ENCODE data around the gene NAT8L. TPM values are rescaled to one million over a fixed set of nuclear protein-coding genes. Genes with fewer than 3 reads are reported as not detected.

The NAT8L gene
- total and polyA plus RNA-seq, 2 donors (not counting 1 experiment from before 2014, with no cell fraction given): 0.03 to 0.25 TPM

GRCh38 chr4:2054217-2054616 is 4.9 kb upstream of the NAT8L start:
- H3K27ac Mint-ChIP-seq: no peak overlapping the region
- H3K4me3 Mint-ChIP-seq: no peak overlapping the region
- H3K9me3 ChIP-seq (ENCODE audit: control extremely low read depth in 1 of 3, control insufficient read depth in 2 of 3, insufficient read depth in 1 of 3, low read length in 2 of 3): no peaks in the 10 kb centered on the region
- no peak for TF ChIP-seq EZH2 (IDR thresholded peaks at IDR 0.05; ENCODE audit: borderline replicate concordance, insufficient read depth, low read depth, low read length, poor library complexity, severe bottlenecking)
- TF ChIP-seq, protein P1, sequence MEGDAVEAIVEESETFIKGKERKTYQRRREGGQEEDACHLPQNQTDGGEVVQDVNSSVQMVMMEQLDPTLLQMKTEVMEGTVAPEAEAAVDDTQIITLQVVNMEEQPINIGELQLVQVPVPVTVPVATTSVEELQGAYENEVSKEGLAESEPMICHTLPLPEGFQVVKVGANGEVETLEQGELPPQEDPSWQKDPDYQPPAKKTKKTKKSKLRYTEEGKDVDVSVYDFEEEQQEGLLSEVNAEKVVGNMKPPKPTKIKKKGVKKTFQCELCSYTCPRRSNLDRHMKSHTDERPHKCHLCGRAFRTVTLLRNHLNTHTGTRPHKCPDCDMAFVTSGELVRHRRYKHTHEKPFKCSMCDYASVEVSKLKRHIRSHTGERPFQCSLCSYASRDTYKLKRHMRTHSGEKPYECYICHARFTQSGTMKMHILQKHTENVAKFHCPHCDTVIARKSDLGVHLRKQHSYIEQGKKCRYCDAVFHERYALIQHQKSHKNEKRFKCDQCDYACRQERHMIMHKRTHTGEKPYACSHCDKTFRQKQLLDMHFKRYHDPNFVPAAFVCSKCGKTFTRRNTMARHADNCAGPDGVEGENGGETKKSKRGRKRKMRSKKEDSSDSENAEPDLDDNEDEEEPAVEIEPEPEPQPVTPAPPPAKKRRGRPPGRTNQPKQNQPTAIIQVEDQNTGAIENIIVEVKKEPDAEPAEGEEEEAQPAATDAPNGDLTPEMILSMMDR (IDR thresholded peaks at IDR 0.05): no peak
- intact Hi-C loops (cut with micrococcal nuclease): no loop called here
- no peak overlapping the region for H3K27ac ChIP-seq (ENCODE audit: low read length in 2 of 2)
- POLR2A ChIA-PET: no interaction called here
- DNase-seq: no peak
- H4K20me1 ChIP-seq (ENCODE audit: control insufficient read depth, insufficient read depth, low read length, poor library complexity, severe bottlenecking): no peaks in the 10 kb centered on the region
- no peak overlapping the region for H3K9ac ChIP-seq (ENCODE audit: low read length)
- H2AFZ ChIP-seq (ENCODE audit: insufficient read depth, low read depth, low read length, poor library complexity, severe bottlenecking): no peak overlapping the region
- H3K4me1 Mint-ChIP-seq: peaks cover 3% of the 10 kb centered on the region
- H3K4me1 ChIP-seq (ENCODE audit: control insufficient read depth in 2 of 2, insufficient read depth in 2 of 2, low read length in 2 of 2): peaks cover 3 to 4% of the 10 kb centered on the region in 2 donors
- no peaks in the 10 kb centered on the region for H3K36me3 ChIP-seq (replicated peaks in 1 of 2; ENCODE audit: control extremely low read depth in 1 of 2, control insufficient read depth in 1 of 2, extremely low read depth in 1 of 2, insufficient read depth in 2 of 2, low read length in 1 of 2)
- ATAC-seq (ENCODE audit: low read depth): no peak
- peaks cover 48% of the 10 kb centered on the region for H3K27me3 Mint-ChIP-seq
- H3K79me2 ChIP-seq (ENCODE audit: control insufficient read depth, insufficient read depth, low read length): no peaks in the 10 kb centered on the region
- no peaks in the 10 kb centered on the region for H3K9me3 Mint-ChIP-seq (ENCODE audit: insufficient read depth)
- CTCF ChIA-PET: no interaction called here
- no peak overlapping the region for H3K4me2 ChIP-seq (replicated peaks; ENCODE audit: low read depth, low read length, poor library complexity, severe bottlenecking)
- WGBS (ENCODE audit: insufficient coverage): 80% methylated on average over 1 of the region's 6 CpGs
- peaks cover 0 to 29% (median 7%) of the 10 kb centered on the region in 4 experiments for H3K27me3 ChIP-seq (replicated peaks in 1 of 4; ENCODE audit: control extremely low read depth in 1 of 4, control insufficient read depth in 3 of 4, insufficient read depth in 4 of 4, low read length in 3 of 4)
- H3K4me3 ChIP-seq (ENCODE audit: control extremely low read depth in 1 of 5, extremely low read depth in 1 of 5, insufficient read depth in 1 of 5, low read depth in 2 of 5, low read length in 4 of 5): no peak overlapping the region

DNA sequence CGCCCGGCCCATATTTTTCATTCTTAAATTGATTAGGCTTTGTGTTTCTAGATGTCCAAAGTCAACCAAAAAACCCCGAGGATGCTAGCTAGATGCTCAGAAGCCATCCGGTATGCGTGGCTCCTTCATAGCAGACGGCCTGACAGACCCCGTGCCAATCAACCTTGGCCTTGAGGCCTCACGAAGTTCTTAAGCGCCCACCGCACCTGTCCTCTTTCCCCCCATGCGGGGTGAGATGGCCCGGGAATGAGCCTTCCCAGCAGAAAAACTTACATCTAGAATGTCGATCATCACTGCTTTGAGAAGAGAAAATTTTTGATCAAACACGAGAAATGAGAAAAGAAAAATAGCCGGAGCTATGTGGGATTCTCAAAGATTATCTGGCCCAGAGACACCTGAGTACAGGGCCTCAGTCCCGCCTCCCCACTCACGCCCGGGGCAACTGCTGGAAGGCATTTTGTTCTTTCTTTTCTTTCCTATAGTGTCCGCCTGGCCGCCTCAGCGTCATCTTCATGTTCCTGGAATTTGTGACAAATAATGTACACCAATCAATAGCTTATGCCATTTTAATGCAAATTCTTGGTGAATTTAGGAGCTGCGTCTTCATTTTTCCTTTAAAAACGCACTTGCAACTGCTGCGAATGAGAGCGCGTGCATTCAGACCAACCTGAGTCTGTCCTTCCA is 1.6 kb upstream of the NAT8L start:
- Histone ChIP-seq H3K36me3 (replicated peaks in 1 of 2; ENCODE audit: control extremely low read depth in 1 of 2, control insufficient read depth in 1 of 2, extremely low read depth in 1 of 2, insufficient read depth in 2 of 2, low read length in 1 of 2) (no peaks in the 10 kb centered on the region), H3K4me2 (replicated peaks; ENCODE audit: low read depth, low read length, poor library complexity, severe bottlenecking) (no peak overlapping the region), H4K20me1 (ENCODE audit: control insufficient read depth, insufficient read depth, low read length, poor library complexity, severe bottlenecking) (no peaks in the 10 kb centered on the region), H3K4me1 (ENCODE audit: control insufficient read depth in 2 of 2, insufficient read depth in 2 of 2, low read length in 2 of 2) (peaks cover 3 to 4% of the 10 kb centered on the region in 2 donors), H3K4me3 (ENCODE audit: control extremely low read depth in 1 of 5, extremely low read depth in 1 of 5, insufficient read depth in 1 of 5, low read depth in 2 of 5, low read length in 4 of 5) (no peak overlapping the region), H3K9ac (ENCODE audit: low read length) (no peak overlapping the region), H3K79me2 (ENCODE audit: control insufficient read depth, insufficient read depth, low read length) (no peaks in the 10 kb centered on the region), H2AFZ (ENCODE audit: insufficient read depth, low read depth, low read length, poor library complexity, severe bottlenecking) (no peak overlapping the region), H3K27me3 (replicated peaks in 1 of 4; ENCODE audit: control extremely low read depth in 1 of 4, control insufficient read depth in 3 of 4, insufficient read depth in 4 of 4, low read length in 3 of 4) (peaks cover 0 to 29% (median 7%) of the 10 kb centered on the region in 4 experiments), H3K27ac (ENCODE audit: low read length in 2 of 2) (no peak overlapping the region), H3K9me3 (ENCODE audit: control extremely low read depth in 1 of 3, control insufficient read depth in 2 of 3, insufficient read depth in 1 of 3, low read length in 2 of 3) (no peaks in the 10 kb centered on the region)
- peak overlapping the region; percentile 82 for H3K4me3 Mint-ChIP-seq
- WGBS (ENCODE audit: insufficient coverage): 71% methylated on average over 22 of the region's 26 CpGs
- H3K27ac Mint-ChIP-seq: no peak overlapping the region
- intact Hi-C loops (cut with micrococcal nuclease): no loop called here
- no peak for TF ChIP-seq EZH2 (IDR thresholded peaks at IDR 0.05; ENCODE audit: borderline replicate concordance, insufficient read depth, low read depth, low read length, poor library complexity, severe bottlenecking)
- TF ChIP-seq, protein P1 (IDR thresholded peaks at IDR 0.05): no peak
- ChIA-PET POLR2A (no interaction called here), CTCF (interaction anchor here (0.6 kb wide), 1 partner anchor 1725 kb away, joined by 3 read pairs; no protein-coding TSS in a partner anchor)
- ATAC-seq (ENCODE audit: low read depth) (no peak), DNase-seq (no peak)
- H3K27me3 Mint-ChIP-seq: peaks cover 26% of the 10 kb centered on the region
- H3K4me1 Mint-ChIP-seq: peaks cover 3% of the 10 kb centered on the region
- H3K9me3 Mint-ChIP-seq (ENCODE audit: insufficient read depth): no peaks in the 10 kb centered on the region
